HCT116 (cell line): Measurements from ENCODE around the gene CAMK2A. TPM values are rescaled to one million over a fixed set of nuclear protein-coding genes. Genes with fewer than 3 reads are reported as not detected.

Experiments used
- ATAC-seq: fragments of 200-7000 bp; cut with Tn5 transposase; 2 replicates; pipeline ENCODE4 v1.9.1; 2020; ENCODE audit warnings: mild to moderate bottlenecking, moderate library complexity
- BruUV-seq: library from RNA; stranded (reverse); fragments of 400-500 nt; replicated peaks from 2 replicates; lab custom pipeline; 2021; lab: Mats Ljungman, UMichigan
- CTCF ChIA-PET: fragments of 300-600 bp; sonication (Branson Sonifier 250); formaldehyde crosslinking; loops from one replicate; lab custom pipeline; 2021; ENCODE audit warnings: antibody characterized with exemption; lab: Charles Lee
- POLR2A ChIA-PET: fragments of 300-600, 350-600 bp; sonication (Branson Sonifier 250); formaldehyde crosslinking; loops from one replicate; lab custom pipeline; 2021; ENCODE audit warnings: antibody characterized with exemption; lab: Charles Lee
- RAD21 ChIA-PET, 2 experiments: fragments of 300-600 bp; sonication (Branson Sonifier 250); formaldehyde crosslinking; loops; one replicate each; lab custom pipeline; 2023; ENCODE audit warnings: low total read pairs in 2 of 2; ENCODE audit not compliant: uncharacterized antibody in 2 of 2, unreplicated experiment in 2 of 2, low non-redundant PET in 1 of 2; lab: Charles Lee
- DNase-seq: peaks from one replicate; pipeline ENCODE4 v3.0.0-alpha.2; 2010; ENCODE audit warnings: low read depth, low spot score
- H2AFZ ChIP-seq: fragments of 200-600 bp; shearing (Covaris generic), sonication (generic); 2 replicates; pipeline ENCODE4 v1.6.1; 2017; ENCODE audit warnings: low read depth, mixed run types, mixed read lengths, antibody characterized with exemption, low read length; ENCODE audit not compliant: poor library complexity, severe bottlenecking
- H3K27ac ChIP-seq: 2 replicates; pipeline ENCODE4 v1.5.1; 2012; ENCODE audit warnings: low read depth, low read length
- H3K27me3 ChIP-seq: fragments of 200-600 bp; sonication (generic); 2 replicates; pipeline ENCODE4 v1.6.1; 2016; ENCODE audit warnings: mixed run types, low read length, mixed read lengths; ENCODE audit not compliant: insufficient read depth
- H3K36me3 ChIP-seq, 2 experiments: fragments of 200-500 bp in 1 of 2; fragments of 200-600 bp in 1 of 2; sonication (Bioruptor generic) in 1 of 2; sonication (generic) in 1 of 2; 2 replicates each; pipeline versions ENCODE4 v1.5.1 to v1.6.1; 2014 to 2016; ENCODE audit warnings: low read length in 2 of 2, inconsistent platforms in 1 of 2, mixed read lengths in 1 of 2, mixed run types in 1 of 2; ENCODE audit not compliant: insufficient read depth in 2 of 2, control insufficient read depth in 1 of 2
- H3K4me1 ChIP-seq, 2 experiments: fragments of 200-600 bp in 1 of 2; sonication (generic) in 1 of 2; 2 replicates each; pipeline versions ENCODE4 v1.5.1 to v1.6.1; 2012 to 2017; ENCODE audit warnings: low read length in 2 of 2, inconsistent platforms in 1 of 2, mild to moderate bottlenecking in 1 of 2, mixed read lengths in 1 of 2, mixed run types in 1 of 2, moderate library complexity in 1 of 2; ENCODE audit not compliant: insufficient read depth in 2 of 2, control insufficient read depth in 1 of 2
- H3K4me2 ChIP-seq: fragments of 200-600 bp; sonication (generic); 2 replicates; pipeline ENCODE4 v1.6.1; 2017; ENCODE audit warnings: mixed run types, low read length, mixed read lengths
- H3K4me3 ChIP-seq, 2 experiments: fragments of 200-600 bp in 1 of 2; sonication (generic) in 1 of 2; replicated peaks in 1 of 2; 2 replicates each; pipeline ENCODE4 v1.5.1; 2011 to 2016; ENCODE audit warnings: low read length in 2 of 2, control low read depth in 1 of 2, low read depth in 1 of 2, mild to moderate bottlenecking in 1 of 2, mixed read lengths in 1 of 2, mixed run types in 1 of 2
- H3K79me2 ChIP-seq: fragments of 200-600 bp; sonication (generic); 2 replicates; pipeline ENCODE4 v1.6.1; 2017; ENCODE audit warnings: mild to moderate bottlenecking, mixed run types, low read length, moderate library complexity, mixed read lengths; ENCODE audit not compliant: insufficient read depth
- H3K9ac ChIP-seq: fragments of 200-600 bp; sonication (generic); 2 replicates; pipeline ENCODE4 v1.6.1; 2016; ENCODE audit warnings: low read length, mixed read lengths
- H3K9me2 ChIP-seq: fragments of 200-600 bp; sonication (generic), shearing (Covaris generic); 2 replicates; pipeline ENCODE4 v1.6.1; 2017; ENCODE audit warnings: mixed run types, mild to moderate bottlenecking, moderate library complexity; ENCODE audit not compliant: insufficient read depth
- H3K9me3 ChIP-seq, 2 experiments: fragments of 200-500 bp in 1 of 2; fragments of 200-600 bp in 1 of 2; sonication (Bioruptor generic) in 1 of 2; sonication (generic) in 1 of 2; 2 replicates each; pipeline ENCODE4 v1.6.1; 2014 to 2017; ENCODE audit warnings: low read length in 2 of 2, mixed read lengths in 2 of 2, inconsistent platforms in 1 of 2, low read depth in 1 of 2, mild to moderate bottlenecking in 1 of 2, mixed run types in 1 of 2, moderate library complexity in 1 of 2; ENCODE audit not compliant: control insufficient read depth in 1 of 2, insufficient read depth in 1 of 2
- H4K20me1 ChIP-seq: fragments of 200-600 bp; sonication (generic), shearing (Covaris generic); 2 replicates; pipeline ENCODE4 v1.6.1; 2017; ENCODE audit warnings: mixed run types, mild to moderate bottlenecking, moderate library complexity; ENCODE audit not compliant: insufficient read depth
- ATF3 ChIP-seq: IDR thresholded peaks from 2 replicates; pipeline ENCODE4 v1.6.1; 2012
- CBX3 ChIP-seq: IDR thresholded peaks from 2 replicates; pipeline ENCODE4 v1.6.1; 2012; ENCODE audit warnings: low read depth
- CEBPB ChIP-seq: IDR thresholded peaks from 2 replicates; pipeline ENCODE4 v1.6.1; 2012; ENCODE audit warnings: low read depth
- CTCF ChIP-seq, 3 experiments: fragments of 200-600 bp in 1 of 3; sonication (generic) in 1 of 3; IDR thresholded peaks in 2 of 3; conservative IDR thresholded peaks in 1 of 3; 2 replicates each; pipeline ENCODE4 v1.5.1; 2012 to 2017; ENCODE audit warnings: low read depth in 2 of 3, low read length in 2 of 3, antibody characterized with exemption in 1 of 3, borderline replicate concordance in 1 of 3, control low read depth in 1 of 3, mild to moderate bottlenecking in 1 of 3, mixed read lengths in 1 of 3, mixed run types in 1 of 3, moderate library complexity in 1 of 3; ENCODE audit not compliant: insufficient read depth in 1 of 3
- EGR1 ChIP-seq: IDR thresholded peaks from 2 replicates; pipeline ENCODE4 v1.6.1; 2012; ENCODE audit warnings: low read depth
- ELF1 ChIP-seq: IDR thresholded peaks from 2 replicates; pipeline ENCODE4 v1.6.1; 2012; ENCODE audit warnings: low read depth, borderline replicate concordance
- FOSL1 ChIP-seq: IDR thresholded peaks from 2 replicates; pipeline ENCODE4 v1.6.1; 2012; ENCODE audit warnings: low read depth
- JUND ChIP-seq: IDR thresholded peaks from 2 replicates; pipeline ENCODE4 v1.6.1; 2012
- MAX ChIP-seq: IDR thresholded peaks from 2 replicates; pipeline ENCODE4 v1.6.1; 2012
- POLR2A ChIP-seq: IDR thresholded peaks from 2 replicates; pipeline ENCODE4 v1.7.0; 2011; ENCODE audit warnings: borderline replicate concordance; ENCODE audit not compliant: insufficient read depth, insufficient read length; ENCODE audit errors: extremely low read depth
- POLR2AphosphoS5 ChIP-seq: IDR thresholded peaks from 2 replicates; pipeline ENCODE4 v1.6.1; 2011; ENCODE audit warnings: mild to moderate bottlenecking, low read depth, low read length, moderate library complexity
- TCF7L2 ChIP-seq: IDR thresholded peaks from 2 replicates; pipeline ENCODE4 v1.7.0; 2011; ENCODE audit warnings: borderline replicate concordance, inconsistent platforms; ENCODE audit not compliant: insufficient read depth, insufficient read length; ENCODE audit errors: extremely low read depth
- YY1 ChIP-seq: IDR thresholded peaks from 2 replicates; pipeline ENCODE4 v1.6.1; 2011; ENCODE audit warnings: low read length, low read depth, moderate library complexity, mild to moderate bottlenecking; ENCODE audit not compliant: insufficient replicate concordance; ENCODE audit errors: extremely low read depth
- ZBTB33 ChIP-seq: IDR thresholded peaks from 2 replicates; pipeline ENCODE4 v1.6.1; 2011; ENCODE audit warnings: mild to moderate bottlenecking, low read length, moderate library complexity; ENCODE audit not compliant: insufficient replicate concordance; ENCODE audit errors: extremely low read depth
- ZFX ChIP-seq: fragments of 450-650 bp; IDR thresholded peaks from 2 replicates; pipeline ENCODE4 v1.6.1; 2017
- ZNF274 ChIP-seq: fragments of 200-500 bp; sonication (Bioruptor generic); IDR thresholded peaks from 2 replicates; pipeline ENCODE4 v1.6.1; 2014; ENCODE audit warnings: mild to moderate bottlenecking, low read depth, low read length, inconsistent platforms
- intact Hi-C: fragments of 100-400 bp; cut with micrococcal nuclease; formaldehyde crosslinking; loops from 2 replicates; pipeline ENCODE4 v1.10.0; 2022
- total RNA-seq: library from RNA; stranded (reverse); gene quantifications from one replicate; pipeline ENCODE4 v1.2.1, GENCODE V29; 2021; ENCODE audit not compliant: unreplicated experiment

The CAMK2A gene
- total RNA-seq, 1 experiment from 2014 or later = not detected

- Histone ChIP-seq H3K27me3 (no peaks in the 10 kb centered on the region), H3K9me3 (no peaks in the 10 kb centered on the region), H3K4me3 (peak overlapping the region in 1 of 2 experiments; percentile 32; a peak in 2 of 4 replicates), H4K20me1 (no peaks in the 10 kb centered on the region), H3K36me3 (no peaks in the 10 kb centered on the region), H2AFZ (peak overlapping the region; percentile 56), H3K79me2 (no peaks in the 10 kb centered on the region), H3K9ac (peak overlapping the region; percentile 42), H3K9me2 (no peaks in the 10 kb centered on the region), H3K4me1 (peaks cover 22% of the 10 kb centered on the region in 2 experiments), H3K4me2 (peak overlapping the region; percentile 76), H3K27ac (peak overlapping the region; percentile 48)
- ChIA-PET POLR2A (no interaction called here), CTCF (interaction anchor here (1.7 kb wide), 1 partner anchor 24 kb away, joined by 4 read pairs; no protein-coding TSS in a partner anchor), RAD21 (no interaction called here)
- BruUV-seq = no TSS peak
- DNase-seq = no peak
- no peak for TF ChIP-seq YY1
- TF ChIP-seq POLR2A = no peak
- TF ChIP-seq ELF1 = no peak
- TF ChIP-seq CEBPB = no peak
- TF ChIP-seq POLR2AphosphoS5 = no peak
- no peak for TF ChIP-seq MAX
- TF ChIP-seq EGR1 = no peak
- intact Hi-C loops = no loop called here
- no peak; the same call in 1 of the 2 replicates for ATAC-seq
Measured at GRCh38 chr5:150263375-150263775, 26.2 kb downstream of the CAMK2A start.

- intact Hi-C loops = no loop called here
- no peak overlapping the region for H2AFZ ChIP-seq
- no peaks in the 10 kb centered on the region for H3K9me2 ChIP-seq
- ChIA-PET POLR2A (no interaction called here), RAD21 (no interaction called here), CTCF (interaction anchor here (1.7 kb wide), 1 partner anchor 25 kb away, joined by 4 read pairs; no protein-coding TSS in a partner anchor)
- H3K9ac ChIP-seq = no peak overlapping the region
- no peaks in the 10 kb centered on the region for H3K79me2 ChIP-seq
- no peaks in the 10 kb centered on the region for H4K20me1 ChIP-seq
- no peaks in the 10 kb centered on the region for H3K36me3 ChIP-seq
- no peak overlapping the region for H3K27ac ChIP-seq
- DNase-seq (no peak), ATAC-seq (no peak)
- no peak overlapping the region for H3K4me3 ChIP-seq
- peaks cover 22% of the 10 kb centered on the region in 2 experiments for H3K4me1 ChIP-seq
- no TSS peak for BruUV-seq
- no peaks in the 10 kb centered on the region for H3K27me3 ChIP-seq
- no peak overlapping the region for H3K4me2 ChIP-seq
- no peaks in the 10 kb centered on the region for H3K9me3 ChIP-seq
- TF ChIP-seq CBX3 (no peak), MAX (no peak), ATF3 (no peak), ZFX (no peak), YY1 (no peak), POLR2AphosphoS5 (no peak), JUND (no peak), FOSL1 (no peak), ZNF274 (no peak), POLR2A (no peak), ZBTB33 (no peak), CTCF (IDR thresholded peaks at IDR 0.05 in 2 of 3, conservative IDR thresholded peaks at IDR 0.05 in 1 of 3; ENCODE audit: borderline replicate concordance in 1 of 3, insufficient read depth in 1 of 3, low read depth in 2 of 3, low read length in 2 of 3) (no peak), TCF7L2 (no peak)
Measured at GRCh38 chr5:150262502-150262901, 27.1 kb downstream of the CAMK2A start.
